Non-pigmented ciliary epithelial cell (primary cell): ENCODE results near the gene VPS9D1.
"Not testable (repeated sequence)": the region's sequence is repeated elsewhere in the genome, so short reads cannot be mapped to it uniquely, and the experiment has no call there.

ENCODE experiments used
- DNase-seq: peaks from one replicate; pipeline ENCODE4 v3.0.0-alpha.2; 2010; ENCODE audit warnings: low read depth

Gene VPS9D1

GRCh38 chr16:89709716-89710432 is 10.8 kb downstream of the VPS9D1 start:
- no peak for DNase-seq

- DNase-seq, result no peak
These were observed 11.5 kb downstream of the VPS9D1 start for GRCh38 chr16:89709166-89709565.

- DNase-seq, result no peak
These were observed 12.2 kb downstream of the VPS9D1 start for GRCh38 chr16:89708481-89708931.

- no peak for DNase-seq
These were observed 13.0 kb downstream of the VPS9D1 start for GRCh38 chr16:89707695-89708094.

- DNase-seq, result no peak
These were observed 14.0 kb downstream of the VPS9D1 start for GRCh38 chr16:89706518-89707260.

- no peak for DNase-seq
These were observed 15.7 kb downstream of the VPS9D1 start for GRCh38 chr16:89705006-89705405.

- DNase-seq, result no peak
These were observed 16.4 kb downstream of the VPS9D1 start for GRCh38 chr16:89704281-89704680.

GRCh38 chr16:89701425-89702406 is 19.0 kb downstream of the VPS9D1 start, which contains the start of gene SPATA2L:
Gene SPATA2L, minus strand, starts transcription at chr16:89701705. Its CDS starts 473 bp downstream, at chr16:89701232.
- DNase-seq, result no peak

- no peak for DNase-seq
These were observed 19.9 kb downstream of the VPS9D1 start for GRCh38 chr16:89700649-89701424.

- DNase-seq, result peak; percentile 89
These were observed 20.5 kb downstream of the VPS9D1 start for GRCh38 chr16:89700100-89700648.

GRCh38 chr16:89699629-89700099 is 21.0 kb downstream of the VPS9D1 start:
- DNase-seq, result not testable (repeated sequence)

- DNase-seq, result not testable (repeated sequence)
These were observed 22.0 kb downstream of the VPS9D1 start for GRCh38 chr16:89698717-89699116.

GRCh38 chr16:89697616-89698331 is 22.9 kb downstream of the VPS9D1 start:
- DNase-seq, result no peak

GRCh38 chr16:89697161-89697615 is 23.5 kb downstream of the VPS9D1 start:
- no peak for DNase-seq

GRCh38 chr16:89696670-89697128 is 24.0 kb downstream of the VPS9D1 start:
- no peak for DNase-seq

GRCh38 chr16:89695875-89696669 is 24.6 kb downstream of the VPS9D1 start:
- DNase-seq, result no peak

GRCh38 chr16:89695086-89695874 is 25.4 kb downstream of the VPS9D1 start:
- no peak for DNase-seq

- DNase-seq, result not testable (repeated sequence)
These were observed 26.0 kb downstream of the VPS9D1 start for GRCh38 chr16:89694784-89695085.
